GM19452 (cell line): ENCODE results near the gene MCAT.

Experiments
- ATAC-seq: cut with Tn5 transposase; IDR thresholded peaks from one replicate; pipeline ENCODE4 v1.9.1; 2021; ENCODE audit not compliant: unreplicated experiment

MCAT gene

DNA sequence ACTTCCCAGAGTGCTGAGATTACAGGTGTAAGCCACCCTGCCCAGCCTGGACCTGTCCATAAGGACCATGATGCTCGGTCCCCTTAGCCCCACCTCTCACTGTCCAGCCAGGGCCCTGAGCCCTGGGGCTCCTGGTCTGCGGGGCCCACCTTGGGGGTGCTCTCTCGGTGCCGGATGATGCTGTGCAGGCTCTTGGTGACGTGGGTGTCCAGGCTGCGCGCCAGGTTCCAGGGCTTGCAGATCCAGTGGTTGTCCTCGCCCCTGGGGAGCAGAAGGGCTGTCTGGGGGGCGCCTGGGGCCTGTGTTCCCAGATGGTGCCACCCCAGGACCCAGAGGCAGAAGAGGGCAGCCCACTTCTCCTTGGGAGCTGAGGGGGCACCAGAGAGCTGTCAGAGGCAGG, 30.4 kb upstream of the MCAT start:
- no peak for ATAC-seq

DNA sequence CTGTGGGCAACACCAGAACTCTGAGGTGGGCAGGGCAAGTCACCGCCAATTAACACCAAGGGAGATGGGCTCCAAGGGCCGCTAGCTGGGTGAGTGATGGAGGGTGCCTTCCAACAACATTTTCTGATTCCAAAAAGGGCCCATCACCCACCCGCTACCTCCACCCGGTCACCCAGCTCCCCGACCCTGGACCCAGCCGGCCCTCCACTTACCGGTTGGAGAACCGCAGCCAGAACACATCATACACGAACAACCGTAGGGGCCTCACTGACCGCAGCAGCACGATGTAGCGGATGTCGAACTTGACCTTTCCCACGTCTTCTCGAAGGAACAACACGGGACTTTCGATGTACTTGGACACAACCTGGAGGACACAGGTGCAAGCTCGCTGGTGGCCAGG, 29.0 kb upstream of the MCAT start:
- ATAC-seq: no peak

DNA sequence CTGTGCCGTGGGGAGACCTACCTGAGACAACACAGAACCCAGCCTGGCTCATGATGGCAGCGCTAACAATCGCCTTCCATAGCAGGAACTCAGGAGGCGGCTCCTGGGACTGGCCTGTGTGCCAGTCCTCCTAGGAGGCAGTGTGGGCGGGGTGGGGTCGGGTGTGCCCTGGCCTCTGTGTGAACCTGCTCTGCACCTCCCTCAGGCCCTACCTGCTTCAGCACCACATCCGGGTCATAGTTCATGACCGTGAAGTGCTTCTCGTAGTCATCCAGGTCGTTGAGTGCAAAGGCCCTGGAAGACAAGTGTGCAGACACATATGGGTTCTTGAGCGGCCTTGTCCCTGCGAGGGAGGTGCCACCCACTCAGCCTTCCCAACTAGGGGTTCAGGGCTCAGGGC, 28.4 kb upstream of the MCAT start:
- ATAC-seq: no peak

DNA sequence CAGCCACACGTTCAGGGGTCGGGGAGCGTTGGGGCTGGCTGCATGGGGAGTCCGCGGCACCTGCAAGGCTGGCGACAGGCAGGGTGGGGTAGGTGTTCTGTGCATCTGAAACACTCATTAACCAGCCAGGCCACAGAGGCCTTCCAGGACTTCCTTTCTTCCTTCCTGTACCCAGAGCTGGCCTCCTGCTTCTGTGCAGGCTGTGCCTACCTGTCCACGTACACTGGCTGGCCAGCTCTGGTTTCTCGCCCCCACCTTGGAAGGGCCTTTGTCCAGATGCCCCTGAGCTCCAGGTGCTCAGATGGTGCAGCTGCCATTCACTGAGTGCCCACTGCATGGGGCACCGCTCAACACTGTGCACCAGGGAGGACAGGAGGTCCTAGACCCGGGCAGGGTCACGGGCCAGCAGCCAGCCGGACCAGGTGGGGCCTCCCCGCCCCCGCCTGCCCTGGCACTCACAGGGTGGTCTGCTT, 27.9 kb upstream of the MCAT start:
- no peak for ATAC-seq

DNA sequence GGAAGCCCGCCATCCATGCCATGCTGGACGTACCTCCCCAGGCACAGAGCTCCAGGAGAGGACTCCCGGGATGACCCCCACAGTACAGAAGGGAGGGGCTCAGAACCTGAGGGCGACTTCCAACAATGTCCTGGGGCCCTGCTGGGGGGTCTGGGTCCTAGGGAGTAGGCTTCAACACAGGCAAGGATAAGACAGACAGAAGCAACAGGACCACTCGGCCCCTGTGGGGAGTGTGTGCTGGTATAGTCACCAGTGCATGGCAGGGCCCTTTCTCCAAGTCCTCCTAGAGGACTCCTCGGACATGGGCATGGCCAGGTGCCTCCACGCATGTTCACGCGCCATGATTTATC, 26.9 kb upstream of the MCAT start:
- no peak for ATAC-seq

DNA sequence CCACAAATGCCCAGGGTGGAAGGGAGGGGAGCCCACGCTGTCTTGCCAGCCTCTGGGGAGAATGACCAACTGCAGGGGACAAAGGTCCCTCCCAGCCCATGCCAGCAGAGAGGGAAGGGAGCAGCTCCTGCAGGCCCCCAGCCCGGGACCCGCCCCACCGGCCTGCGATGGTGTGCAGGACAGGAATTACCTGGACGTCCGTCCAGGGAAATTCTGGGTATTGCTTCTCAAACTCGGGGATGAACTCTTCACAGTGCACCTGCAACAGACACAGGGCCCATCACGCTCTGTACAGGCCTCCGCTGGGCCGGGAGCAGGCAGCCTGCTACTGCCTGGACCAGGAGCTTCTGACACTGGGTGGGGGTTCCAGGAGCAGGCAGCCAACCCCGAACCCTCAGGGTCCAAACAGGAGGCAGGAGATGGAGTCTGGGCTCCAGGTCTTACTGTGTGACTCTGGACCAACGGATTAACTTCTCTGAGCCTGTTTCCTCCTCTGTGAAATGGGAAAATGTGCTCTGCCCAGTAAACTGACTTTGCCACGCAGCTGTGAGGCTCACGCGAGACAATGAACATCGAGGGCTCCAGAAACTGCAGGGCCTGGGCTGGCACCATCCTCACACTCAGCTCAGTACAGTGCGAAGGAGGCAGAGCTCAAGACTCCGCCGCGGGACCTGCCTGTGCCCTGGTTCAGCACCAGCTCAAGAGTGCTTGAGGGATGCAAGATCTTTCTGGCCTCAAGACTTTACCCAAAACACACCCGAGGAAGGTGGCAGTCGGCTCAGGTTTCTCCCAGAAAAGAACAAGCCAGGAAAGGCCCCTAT, 26.3 kb upstream of the MCAT start:
- no peak for ATAC-seq

DNA sequence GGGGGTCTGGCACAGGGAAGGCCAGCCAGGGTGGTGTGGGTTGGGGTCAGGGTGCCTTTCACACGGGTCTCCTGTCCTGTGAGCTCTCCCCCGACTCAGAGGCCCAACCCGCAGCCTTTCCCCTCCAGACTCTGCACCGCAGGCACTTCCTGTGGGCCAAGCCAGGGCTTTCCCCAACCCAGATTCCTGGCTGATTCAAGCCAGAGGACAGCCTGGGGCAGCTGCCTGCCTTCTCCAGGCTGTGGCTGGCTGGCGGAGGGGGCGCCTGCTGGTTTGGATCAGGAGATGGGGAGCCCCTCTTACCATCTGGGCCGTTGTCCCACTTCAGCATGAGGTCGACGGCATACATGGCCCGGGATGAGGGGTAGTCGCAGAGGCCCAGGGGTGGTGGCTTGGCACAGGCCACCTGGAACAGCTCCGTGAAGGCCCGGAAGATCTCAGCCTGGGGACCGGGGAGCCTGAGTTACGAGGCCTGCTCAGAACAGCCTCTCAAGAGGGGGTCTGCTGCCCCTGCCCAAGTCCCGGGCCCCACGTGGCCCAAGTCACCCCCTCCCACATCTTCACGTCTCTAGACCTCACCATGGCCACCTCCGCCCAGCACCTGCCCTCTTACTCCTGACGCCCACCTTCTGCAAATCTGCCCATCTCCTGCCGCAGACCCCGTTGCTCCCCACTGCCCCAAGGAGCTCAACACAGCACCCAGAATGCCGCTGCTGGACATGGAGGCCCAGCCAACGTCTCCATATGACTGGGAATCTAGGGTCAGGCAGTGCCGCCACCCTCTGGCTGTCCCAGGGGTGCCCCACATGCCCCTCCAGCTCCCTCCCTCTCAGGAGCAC, 25.5 kb upstream of the MCAT start:
- no peak for ATAC-seq

DNA sequence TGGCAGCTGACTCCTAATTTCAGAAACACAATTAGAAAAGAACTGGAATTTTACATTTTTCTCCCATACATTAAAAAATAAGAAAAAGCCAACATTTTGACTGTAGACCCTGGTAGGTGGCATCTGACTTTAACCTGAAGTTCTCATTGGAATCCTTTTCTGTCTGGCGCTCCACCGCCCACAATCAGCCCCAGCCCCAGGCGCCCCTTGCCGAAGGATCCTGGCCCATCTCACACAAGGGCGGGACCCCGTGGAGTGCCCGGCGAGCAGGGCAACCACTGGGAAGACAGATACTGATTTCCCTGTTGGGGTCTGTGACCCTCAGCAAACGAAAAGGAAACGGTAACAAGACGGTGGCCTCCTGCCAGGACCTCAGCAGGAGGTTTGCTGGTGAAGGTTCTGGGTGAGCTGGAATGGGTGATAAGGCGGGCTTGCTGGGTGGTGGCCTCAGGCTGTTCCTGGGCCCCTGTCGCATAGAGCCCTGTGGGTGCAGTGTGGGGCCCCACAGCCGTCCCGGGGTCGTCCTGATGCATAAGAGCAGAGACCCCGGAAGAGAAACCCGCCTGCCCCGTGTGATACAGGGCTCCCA, 23.9 kb upstream of the MCAT start:
- ATAC-seq: no peak

DNA sequence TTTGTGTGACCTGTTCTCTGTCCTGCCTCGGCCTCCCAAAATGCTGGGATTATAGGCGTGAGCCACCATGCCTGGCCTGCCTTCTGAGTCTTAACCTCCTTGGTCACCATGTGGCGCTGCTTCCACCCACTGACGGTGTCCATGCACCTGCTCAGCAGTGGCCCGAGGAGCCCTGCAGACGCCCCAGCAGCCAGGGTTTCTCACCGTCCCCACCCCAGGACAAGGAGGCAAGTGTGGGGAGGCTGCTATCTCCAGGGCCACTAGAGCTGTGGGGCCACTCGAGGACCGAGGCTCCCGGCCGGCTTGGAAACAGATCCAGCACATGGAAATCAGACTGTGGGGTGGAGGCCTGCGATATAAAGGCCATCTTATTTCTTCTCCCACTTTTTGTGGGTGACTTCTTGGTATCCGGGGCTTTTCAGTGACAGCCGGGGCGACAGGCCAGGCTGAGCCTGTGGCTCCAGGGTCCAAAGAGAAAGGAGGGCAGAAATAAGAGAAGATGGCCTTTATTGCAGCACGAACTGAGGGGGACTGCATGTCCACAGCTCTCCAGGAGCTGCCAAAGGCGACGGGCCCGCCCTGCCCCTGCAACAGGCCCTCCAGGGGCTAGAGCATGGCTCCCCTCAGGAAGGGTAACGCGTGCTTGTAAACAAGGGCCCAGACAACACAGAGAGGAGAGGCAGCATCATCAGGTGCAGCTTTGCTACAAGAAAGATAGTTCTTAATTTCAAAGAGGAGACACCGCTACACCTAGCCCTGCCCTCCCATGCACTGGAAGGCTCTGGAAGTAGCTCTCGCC, 23.1 kb upstream of the MCAT start:
- no peak for ATAC-seq

DNA sequence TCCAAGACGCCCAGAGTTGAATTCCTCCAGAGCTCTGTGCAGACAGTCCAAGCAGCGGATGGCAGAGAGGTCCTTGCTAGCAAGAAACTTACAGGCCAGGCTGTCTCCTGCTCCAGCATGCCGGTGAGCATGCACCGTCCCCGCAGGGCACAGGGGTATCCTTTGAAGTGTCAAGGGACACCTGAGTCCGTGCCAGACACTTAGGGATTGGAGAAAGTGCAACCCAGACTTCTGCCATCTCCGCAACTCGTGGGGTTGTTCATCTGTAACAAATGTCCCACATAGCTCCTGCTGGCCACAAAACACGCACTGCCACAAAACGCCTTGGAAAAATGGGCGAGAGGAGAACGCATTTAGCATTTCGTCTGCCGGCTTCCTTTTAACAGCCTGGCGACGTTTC, 21.4 kb upstream of the MCAT start:
- no peak for ATAC-seq

DNA sequence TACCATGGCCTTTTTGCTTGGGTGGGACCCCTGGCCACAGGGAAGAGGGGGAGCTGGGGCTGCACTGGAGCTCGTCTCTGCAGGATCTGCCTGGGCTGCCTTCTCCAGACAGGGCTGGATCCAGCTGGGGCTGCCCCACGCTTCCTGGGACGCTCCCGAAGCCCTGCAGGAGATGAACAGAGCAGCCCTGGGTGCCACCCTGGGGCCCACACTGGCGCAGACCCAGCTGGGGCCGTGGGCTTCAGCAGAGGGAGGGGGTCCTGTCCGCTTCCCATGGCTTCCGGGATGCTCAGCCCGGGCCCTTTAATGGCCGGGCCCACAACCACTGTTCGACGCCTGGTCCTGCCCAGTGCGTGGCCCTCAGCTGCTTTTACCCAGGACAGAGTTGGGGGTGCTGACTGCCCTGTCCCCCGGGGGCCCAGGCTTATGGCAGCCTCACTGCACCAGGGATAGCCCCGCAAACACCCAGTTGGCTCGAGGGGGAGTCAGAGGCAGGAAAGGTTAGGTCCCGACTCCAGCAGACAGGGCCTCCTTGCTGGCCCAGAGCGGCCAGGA, 20.1 kb upstream of the MCAT start:
- no peak for ATAC-seq

DNA sequence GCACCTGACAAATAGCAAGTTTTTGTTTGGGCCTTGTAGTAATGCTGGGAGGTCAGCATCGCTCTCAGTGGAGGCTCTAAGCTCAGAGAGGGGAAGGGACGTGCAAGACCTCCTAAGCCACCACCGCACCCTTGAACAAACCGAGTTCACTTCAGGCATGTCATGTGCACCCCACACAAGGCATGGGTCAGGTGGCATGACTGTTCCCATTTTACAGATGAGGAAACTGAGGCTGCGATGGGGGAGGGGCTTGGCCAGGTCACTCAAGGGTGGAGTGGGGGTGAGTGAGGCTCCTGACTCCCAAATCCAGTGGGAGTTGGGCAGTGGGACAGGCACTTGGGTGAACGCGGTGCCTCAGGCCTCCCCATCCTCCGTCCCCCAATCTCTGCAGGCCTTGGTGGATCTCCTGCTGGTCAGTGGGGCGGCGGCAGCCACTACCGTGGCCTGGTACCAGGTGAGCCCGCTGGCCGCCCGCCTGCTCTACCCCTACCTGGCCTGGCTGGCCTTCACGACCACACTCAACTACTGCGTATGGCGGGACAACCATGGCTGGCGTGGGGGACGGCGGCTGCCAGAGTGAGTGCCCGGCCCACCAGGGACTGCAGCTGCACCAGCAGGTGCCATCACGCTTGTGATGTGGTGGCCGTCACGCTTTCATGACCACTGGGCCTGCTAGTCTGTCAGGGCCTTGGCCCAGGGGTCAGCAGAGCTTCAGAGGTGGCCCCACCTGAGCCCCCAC, 19.4 kb upstream of the MCAT start:
- no peak for ATAC-seq

DNA sequence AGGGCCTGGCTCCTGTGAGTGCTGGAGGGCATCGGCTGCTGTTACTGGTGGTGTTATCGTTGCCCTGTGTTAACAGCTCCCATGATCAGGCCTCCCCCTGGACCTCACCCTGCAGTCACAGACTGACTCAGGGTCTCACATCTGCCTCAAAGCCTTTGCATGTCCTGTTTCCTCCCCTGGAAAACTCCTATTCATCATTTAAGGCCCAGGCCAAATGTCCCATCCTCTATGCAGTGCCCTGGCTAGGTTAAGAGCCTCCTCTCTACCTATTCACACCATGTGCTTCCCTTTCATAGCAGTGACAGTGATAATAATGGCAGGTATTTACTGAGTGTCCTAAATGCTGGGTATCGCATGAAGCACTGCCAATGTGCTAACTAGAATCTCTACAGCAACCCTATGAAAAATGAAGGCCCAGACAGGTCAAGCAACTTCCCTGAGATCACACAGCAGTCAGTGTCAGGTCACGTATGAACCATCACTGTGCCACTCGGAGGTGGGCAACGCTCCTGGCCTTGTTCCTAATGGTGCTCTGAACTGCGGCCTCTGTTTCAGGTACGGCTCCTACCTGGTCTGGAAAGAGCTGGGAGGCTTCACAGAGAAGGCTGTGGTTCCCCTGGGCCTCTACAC, 17.4 kb upstream of the MCAT start:
- ATAC-seq: no peak

DNA sequence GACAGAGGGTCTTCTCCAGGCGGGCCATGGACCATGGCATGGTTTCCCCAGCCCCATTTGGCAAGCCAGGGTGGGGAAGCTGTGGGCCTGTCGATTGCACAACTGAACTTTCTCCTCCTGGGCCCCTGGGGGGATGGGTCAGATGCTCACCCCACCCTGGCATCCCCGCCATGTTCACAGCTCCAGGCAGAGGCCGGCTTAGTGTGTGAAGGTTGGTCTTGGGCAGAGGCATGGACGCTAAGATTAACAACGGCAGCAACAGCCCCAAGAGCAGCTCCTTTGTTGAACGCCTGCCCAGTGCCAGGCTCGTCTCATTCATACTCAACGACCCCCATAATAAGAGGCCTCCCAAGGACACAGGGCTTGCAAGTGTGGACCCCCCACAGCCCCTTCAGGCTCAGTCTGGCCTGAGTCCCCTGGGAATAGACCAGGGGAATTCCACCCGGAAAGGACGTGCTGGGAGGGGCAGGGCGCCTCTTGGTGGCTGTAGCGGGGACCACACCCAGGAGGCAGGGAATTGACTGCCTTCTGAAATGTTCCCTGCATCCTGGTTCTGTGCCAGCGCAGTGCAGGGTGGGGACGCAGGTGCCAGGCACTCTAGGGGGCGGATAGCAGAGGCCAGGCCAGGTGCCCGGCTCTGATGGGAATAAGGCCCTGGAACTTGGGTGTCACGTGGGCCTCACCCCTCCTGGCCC, 16.4 kb upstream of the MCAT start:
- no peak for ATAC-seq

DNA sequence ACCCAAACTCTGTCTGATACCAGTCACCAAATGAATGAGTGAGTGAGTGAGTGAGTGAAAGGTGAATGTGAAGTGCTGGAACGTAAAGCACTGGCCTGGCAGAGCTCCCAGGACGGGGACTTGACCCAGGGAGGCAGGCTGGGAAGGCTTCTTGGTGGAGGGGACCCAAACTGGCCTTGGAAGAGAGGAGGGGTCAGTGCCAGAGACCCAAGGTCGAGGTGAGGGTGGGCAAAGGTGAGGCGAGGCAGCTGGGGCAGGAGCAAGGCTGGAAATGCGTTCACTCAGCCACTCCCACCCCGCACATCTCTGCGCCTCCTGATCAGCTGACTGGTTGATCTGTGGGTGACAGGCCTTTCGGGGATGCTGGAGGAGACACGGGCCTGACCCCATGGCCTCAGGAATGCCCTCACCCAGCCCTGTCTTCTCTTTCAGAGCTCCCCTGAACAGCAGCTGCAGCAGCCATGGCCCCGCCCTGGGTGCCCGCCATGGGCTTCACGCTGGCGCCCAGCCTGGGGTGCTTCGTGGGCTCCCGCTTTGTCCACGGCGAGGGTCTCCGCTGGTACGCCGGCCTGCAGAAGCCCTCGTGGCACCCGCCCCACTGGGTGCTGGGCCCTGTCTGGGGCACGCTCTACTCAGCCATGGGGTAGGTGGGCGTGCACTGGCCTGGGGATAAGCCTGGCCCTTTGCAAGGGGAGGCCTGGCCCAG, 15.7 kb upstream of the MCAT start:
- no peak for ATAC-seq

DNA sequence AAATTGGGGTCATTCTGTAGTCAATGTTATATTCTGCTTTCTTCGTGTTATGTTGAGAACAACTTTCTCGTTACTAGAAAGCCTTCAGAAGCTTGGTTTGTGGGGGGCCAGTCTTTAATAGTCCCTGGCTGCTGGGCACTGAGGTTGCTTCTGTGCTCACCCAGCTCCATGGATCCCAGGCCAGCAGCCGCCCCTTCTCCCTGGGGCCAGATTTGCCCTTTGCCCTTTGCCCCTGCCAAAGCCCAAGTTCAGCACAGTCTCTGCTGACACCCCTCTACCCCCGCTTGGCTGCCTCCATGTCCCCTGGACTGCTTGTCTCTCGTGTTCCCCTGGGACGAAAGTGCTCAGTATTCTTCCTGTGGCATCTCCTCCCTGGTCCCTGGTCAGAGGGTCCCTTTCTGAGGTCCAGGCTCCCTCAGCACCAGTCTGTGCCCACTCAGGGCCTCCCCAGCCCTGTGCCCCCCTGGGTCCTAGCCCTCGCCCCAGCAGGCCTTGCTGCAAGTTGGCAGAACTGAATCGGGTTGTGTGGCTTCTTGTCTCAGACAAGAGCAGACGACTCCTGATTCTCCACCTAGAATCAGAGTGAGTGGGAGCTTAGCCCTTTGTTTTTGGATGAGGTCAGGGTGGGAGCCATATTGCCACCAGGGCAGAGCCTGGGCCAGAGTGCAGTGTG, 14.8 kb upstream of the MCAT start:
- no peak for ATAC-seq

DNA sequence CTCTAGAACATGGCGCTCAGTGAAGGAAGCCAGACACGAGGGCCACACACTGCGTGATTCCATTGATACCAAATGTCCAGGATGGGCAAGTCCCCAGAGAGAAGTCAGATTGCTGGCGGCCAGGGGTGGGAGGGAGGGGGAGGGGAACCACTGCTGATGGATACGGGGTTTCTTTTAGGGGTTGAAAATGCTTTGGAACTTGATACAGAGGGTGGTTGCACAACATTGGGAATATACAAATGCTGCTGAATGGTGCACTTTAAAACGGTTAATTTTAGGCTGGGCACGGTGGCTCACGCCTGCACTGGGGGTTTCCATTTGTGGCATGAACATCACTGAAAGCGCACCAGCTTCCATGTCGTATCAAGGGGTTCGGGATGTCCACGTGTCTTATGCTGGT, 13.2 kb upstream of the MCAT start:
- no peak for ATAC-seq

DNA sequence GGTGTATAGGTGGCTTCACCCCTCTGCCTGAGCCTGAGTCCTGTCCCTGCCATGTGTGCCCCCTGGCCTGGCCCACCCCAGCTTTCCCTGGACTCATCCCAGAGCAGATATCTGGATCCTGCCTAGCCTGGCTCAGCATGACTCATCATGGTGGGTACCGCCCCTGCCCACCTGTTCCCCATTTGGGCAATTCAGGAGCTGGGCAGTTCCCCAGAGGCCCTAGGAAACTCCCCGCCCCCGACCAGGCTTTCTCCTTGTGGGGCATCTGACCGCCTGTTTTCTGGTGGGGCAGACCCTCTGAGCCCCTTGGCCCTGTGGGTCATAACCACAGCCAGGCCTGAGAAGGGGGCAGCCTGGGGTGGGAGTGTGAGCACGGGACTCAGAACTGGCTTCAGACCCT, 12.6 kb upstream of the MCAT start:
- no peak for ATAC-seq
